ENCODE data around the gene IGFBP1.

Gene IGFBP1

GRCh38 chr7:45892407-45893035 is 4.2 kb downstream of the IGFBP1 start:
- H2BK120ac ChIP-seq (ENCODE audit: low read depth, low read length), result no peak overlapping the region
- H3K14ac ChIP-seq (ENCODE audit: low read length in 2 of 2), result no peak overlapping the region
- H2BK15ac ChIP-seq (ENCODE audit: low read depth, poor library complexity, severe bottlenecking), result no peak overlapping the region
- H3K18ac ChIP-seq (ENCODE audit: low read depth in 1 of 2, low read length in 2 of 2), result no peak overlapping the region
- WGBS, result 82% methylated on average over 5 of the region's 6 CpGs
- H3K4ac ChIP-seq (ENCODE audit: low read depth in 1 of 2, low read length in 2 of 2), result no peak overlapping the region
- H2AFZ ChIP-seq (ENCODE audit: low read depth, low read length), result no peak overlapping the region
- H3K79me1 ChIP-seq (replicated peaks; ENCODE audit: low read length, poor library complexity, severe bottlenecking), result no peaks in the 10 kb centered on the region
- H3K9ac ChIP-seq (ENCODE audit: low read length), result no peak overlapping the region
- H3K27ac ChIP-seq (ENCODE audit: low read length, poor library complexity, severe bottlenecking), result no peak overlapping the region
- no peak for DNase-seq
- no peak overlapping the region for H3K4me3 ChIP-seq (ENCODE audit: insufficient read depth in 1 of 2, low read depth in 1 of 2, low read length in 2 of 2)
- peaks cover 14% of the 10 kb centered on the region for H3K4me1 ChIP-seq (ENCODE audit: control insufficient read depth, insufficient read depth, low read depth, low read length)
- H2BK5ac ChIP-seq (ENCODE audit: low read depth, low read length, poor library complexity, severe bottlenecking), result no peak overlapping the region
- no peaks in the 10 kb centered on the region for H3K9me3 ChIP-seq (ENCODE audit: control insufficient read depth, low read length)
- H3K23ac ChIP-seq (ENCODE audit: low read length in 2 of 2), result no peak overlapping the region
- no peak overlapping the region for H4K8ac ChIP-seq (ENCODE audit: low read length)
- no peaks in the 10 kb centered on the region for H3K36me3 ChIP-seq (ENCODE audit: control insufficient read depth in 1 of 2, insufficient read depth in 2 of 2, low read depth in 1 of 2, low read length in 2 of 2)
- H3K4me2 ChIP-seq (ENCODE audit: low read length, poor library complexity, severe bottlenecking), result no peak overlapping the region
- H2BK12ac ChIP-seq (ENCODE audit: low read length in 2 of 2), result no peak overlapping the region
- H4K91ac ChIP-seq (ENCODE audit: low read length), result no peak overlapping the region
- no peak overlapping the region for H2AK5ac ChIP-seq (ENCODE audit: low read length, severe bottlenecking)
- H3K27me3 ChIP-seq (ENCODE audit: control insufficient read depth in 1 of 2, insufficient read depth in 1 of 2, low read length in 2 of 2), result peaks cover 0 to 58% of the 10 kb centered on the region in 2 experiments

GRCh38 chr7:45893374-45893995 is 5.2 kb downstream of the IGFBP1 start:
- Histone ChIP-seq H3K18ac (ENCODE audit: low read depth in 1 of 2, low read length in 2 of 2) (no peak overlapping the region), H3K9ac (ENCODE audit: low read length) (no peak overlapping the region), H3K4me3 (ENCODE audit: insufficient read depth in 1 of 2, low read depth in 1 of 2, low read length in 2 of 2) (no peak overlapping the region), H3K9me3 (ENCODE audit: control insufficient read depth, low read length) (no peaks in the 10 kb centered on the region), H2BK15ac (ENCODE audit: low read depth, poor library complexity, severe bottlenecking) (no peak overlapping the region), H2BK5ac (ENCODE audit: low read depth, low read length, poor library complexity, severe bottlenecking) (no peak overlapping the region), H2BK12ac (ENCODE audit: low read length in 2 of 2) (no peak overlapping the region), H3K4me2 (ENCODE audit: low read length, poor library complexity, severe bottlenecking) (no peak overlapping the region), H4K8ac (ENCODE audit: low read length) (no peak overlapping the region), H3K4me1 (ENCODE audit: control insufficient read depth, insufficient read depth, low read depth, low read length) (peaks cover 9% of the 10 kb centered on the region), H3K79me1 (replicated peaks; ENCODE audit: low read length, poor library complexity, severe bottlenecking) (no peaks in the 10 kb centered on the region), H3K36me3 (ENCODE audit: control insufficient read depth in 1 of 2, insufficient read depth in 2 of 2, low read depth in 1 of 2, low read length in 2 of 2) (no peaks in the 10 kb centered on the region), H2AFZ (ENCODE audit: low read depth, low read length) (no peak overlapping the region), H3K23ac (ENCODE audit: low read length in 2 of 2) (no peak overlapping the region), H3K27ac (ENCODE audit: low read length, poor library complexity, severe bottlenecking) (no peak overlapping the region), H3K14ac (ENCODE audit: low read length in 2 of 2) (no peak overlapping the region), H2AK5ac (ENCODE audit: low read length, severe bottlenecking) (no peak overlapping the region), H3K27me3 (ENCODE audit: control insufficient read depth in 1 of 2, insufficient read depth in 1 of 2, low read length in 2 of 2) (peaks cover 0 to 49% of the 10 kb centered on the region in 2 experiments), H3K4ac (ENCODE audit: low read depth in 1 of 2, low read length in 2 of 2) (no peak overlapping the region), H4K91ac (ENCODE audit: low read length) (no peak overlapping the region), H2BK120ac (ENCODE audit: low read depth, low read length) (no peak overlapping the region)
- DNase-seq, result no peak
- whole genome bisulfite sequencing, result 96% methylated on average over 4 of the region's 5 CpGs

- peak overlapping the region in 1 of 2 experiments; percentile 23 for H3K23ac ChIP-seq (ENCODE audit: low read length in 2 of 2)
- no peak overlapping the region for H2AFZ ChIP-seq (ENCODE audit: low read depth, low read length)
- no peak overlapping the region for H3K9ac ChIP-seq (ENCODE audit: low read length)
- no peak overlapping the region for H3K14ac ChIP-seq (ENCODE audit: low read length in 2 of 2)
- no peak overlapping the region for H3K18ac ChIP-seq (ENCODE audit: low read depth in 1 of 2, low read length in 2 of 2)
- peak overlapping the region in 1 of 2 experiments; percentile 9 for H2BK12ac ChIP-seq (ENCODE audit: low read length in 2 of 2)
- no peak overlapping the region for H3K4me3 ChIP-seq (ENCODE audit: insufficient read depth in 1 of 2, low read depth in 1 of 2, low read length in 2 of 2)
- no peaks in the 10 kb centered on the region for H3K9me3 ChIP-seq (ENCODE audit: control insufficient read depth, low read length)
- H3K4ac ChIP-seq (ENCODE audit: low read depth in 1 of 2, low read length in 2 of 2), result no peak overlapping the region
- H3K79me1 ChIP-seq (replicated peaks; ENCODE audit: low read length, poor library complexity, severe bottlenecking), result no peaks in the 10 kb centered on the region
- no peak overlapping the region for H2BK120ac ChIP-seq (ENCODE audit: low read depth, low read length)
- H3K36me3 ChIP-seq (ENCODE audit: control insufficient read depth in 1 of 2, insufficient read depth in 2 of 2, low read depth in 1 of 2, low read length in 2 of 2), result no peaks in the 10 kb centered on the region
- peaks cover 0 to 46% of the 10 kb centered on the region in 2 experiments for H3K27me3 ChIP-seq (ENCODE audit: control insufficient read depth in 1 of 2, insufficient read depth in 1 of 2, low read length in 2 of 2)
- no peak overlapping the region for H3K27ac ChIP-seq (ENCODE audit: low read length, poor library complexity, severe bottlenecking)
- no peak for DNase-seq
- H4K8ac ChIP-seq (ENCODE audit: low read length), result no peak overlapping the region
- 73% methylated on average over 4 of the region's 4 CpGs for WGBS
- peaks cover 3% of the 10 kb centered on the region for H3K4me1 ChIP-seq (ENCODE audit: control insufficient read depth, insufficient read depth, low read depth, low read length)
- no peak overlapping the region for H2AK5ac ChIP-seq (ENCODE audit: low read length, severe bottlenecking)
- H3K4me2 ChIP-seq (ENCODE audit: low read length, poor library complexity, severe bottlenecking), result no peak overlapping the region
- H2BK15ac ChIP-seq (ENCODE audit: low read depth, poor library complexity, severe bottlenecking), result no peak overlapping the region
- no peak overlapping the region for H2BK5ac ChIP-seq (ENCODE audit: low read depth, low read length, poor library complexity, severe bottlenecking)
- H4K91ac ChIP-seq (ENCODE audit: low read length), result no peak overlapping the region
These were observed 5.8 kb downstream of the IGFBP1 start for GRCh38 chr7:45893996-45894664.

- Histone ChIP-seq H3K36me3 (ENCODE audit: control insufficient read depth in 1 of 2, insufficient read depth in 2 of 2, low read depth in 1 of 2, low read length in 2 of 2) (no peaks in the 10 kb centered on the region), H3K9me3 (ENCODE audit: control insufficient read depth, low read length) (no peaks in the 10 kb centered on the region), H3K79me1 (replicated peaks; ENCODE audit: low read length, poor library complexity, severe bottlenecking) (no peaks in the 10 kb centered on the region), H3K4me1 (ENCODE audit: control insufficient read depth, insufficient read depth, low read depth, low read length) (peaks cover 2% of the 10 kb centered on the region), H2AFZ (ENCODE audit: low read depth, low read length) (no peak overlapping the region), H2BK12ac (ENCODE audit: low read length in 2 of 2) (no peak overlapping the region), H3K27ac (ENCODE audit: low read length, poor library complexity, severe bottlenecking) (no peak overlapping the region), H2AK5ac (ENCODE audit: low read length, severe bottlenecking) (no peak overlapping the region), H3K23ac (ENCODE audit: low read length in 2 of 2) (no peak overlapping the region), H2BK15ac (ENCODE audit: low read depth, poor library complexity, severe bottlenecking) (no peak overlapping the region), H4K91ac (ENCODE audit: low read length) (no peak overlapping the region), H3K9ac (ENCODE audit: low read length) (no peak overlapping the region), H3K4ac (ENCODE audit: low read depth in 1 of 2, low read length in 2 of 2) (no peak overlapping the region), H3K14ac (ENCODE audit: low read length in 2 of 2) (no peak overlapping the region), H2BK120ac (ENCODE audit: low read depth, low read length) (no peak overlapping the region), H4K8ac (ENCODE audit: low read length) (no peak overlapping the region), H2BK5ac (ENCODE audit: low read depth, low read length, poor library complexity, severe bottlenecking) (no peak overlapping the region), H3K18ac (ENCODE audit: low read depth in 1 of 2, low read length in 2 of 2) (no peak overlapping the region), H3K4me3 (ENCODE audit: insufficient read depth in 1 of 2, low read depth in 1 of 2, low read length in 2 of 2) (no peak overlapping the region), H3K27me3 (ENCODE audit: control insufficient read depth in 1 of 2, insufficient read depth in 1 of 2, low read length in 2 of 2) (peaks cover 0 to 41% of the 10 kb centered on the region in 2 experiments), H3K4me2 (ENCODE audit: low read length, poor library complexity, severe bottlenecking) (no peak overlapping the region)
- no peak for DNase-seq
These were observed 6.4 kb downstream of the IGFBP1 start for GRCh38 chr7:45894665-45895062.
